Measurements from ENCODE around the gene BBC3.
A peak's percentile ranks its signal among the peaks of the same experiment; 100 is the strongest.

The BBC3 gene

GRCh38 chr19:47241919-47242577, 11.0 kb upstream of the BBC3 start:
- H3K27ac ChIP-seq (ENCODE audit: low read depth, low read length), result no peak overlapping the region
- peaks cover 8% of the 10 kb centered on the region for H3K4me1 ChIP-seq (ENCODE audit: control insufficient read depth, insufficient read depth, low read length, unreplicated experiment)
- no peak overlapping the region for H3K4me3 ChIP-seq (ENCODE audit: low read depth, low read length)
- no peaks in the 10 kb centered on the region for H3K36me3 ChIP-seq (ENCODE audit: insufficient read depth, low read length)
- H2AFZ ChIP-seq (ENCODE audit: low read length, unreplicated experiment), result no peak overlapping the region
- H3K79me2 ChIP-seq (ENCODE audit: control insufficient read depth, insufficient read depth, low read length, unreplicated experiment), result no peaks in the 10 kb centered on the region
- peaks cover 5% of the 10 kb centered on the region; the same call in 1 of the 2 replicates for H3K27me3 ChIP-seq (ENCODE audit: insufficient read depth, low read length)

- Histone ChIP-seq H3K4me3 (ENCODE audit: low read depth, low read length) (no peak overlapping the region), H3K4me1 (ENCODE audit: control insufficient read depth, insufficient read depth, low read length, unreplicated experiment) (peaks cover 8% of the 10 kb centered on the region), H2AFZ (ENCODE audit: low read length, unreplicated experiment) (no peak overlapping the region)
Observed at GRCh38 chr19:47240996-47241918, 10.3 kb upstream of the BBC3 start.

GRCh38 chr19:47240556-47240955, 9.6 kb upstream of the BBC3 start:
- H2AFZ ChIP-seq (ENCODE audit: low read length, unreplicated experiment), result no peak overlapping the region
- H3K4me1 ChIP-seq (ENCODE audit: control insufficient read depth, insufficient read depth, low read length, unreplicated experiment), result peaks cover 8% of the 10 kb centered on the region
- no peaks in the 10 kb centered on the region for H3K36me3 ChIP-seq (ENCODE audit: insufficient read depth, low read length)
- H3K4me3 ChIP-seq (ENCODE audit: low read depth, low read length), result no peak overlapping the region
- H3K79me2 ChIP-seq (ENCODE audit: control insufficient read depth, insufficient read depth, low read length, unreplicated experiment), result no peaks in the 10 kb centered on the region
- no peak overlapping the region for H3K27ac ChIP-seq (ENCODE audit: low read depth, low read length)
- peaks cover 5% of the 10 kb centered on the region; the same call in 1 of the 2 replicates for H3K27me3 ChIP-seq (ENCODE audit: insufficient read depth, low read length)

More at GRCh38 chr19:47240996-47241918, 10.3 kb upstream of the BBC3 start:
- H3K27ac ChIP-seq (ENCODE audit: low read depth, low read length), result no peak overlapping the region
- H3K36me3 ChIP-seq (ENCODE audit: insufficient read depth, low read length), result no peaks in the 10 kb centered on the region
- H3K79me2 ChIP-seq (ENCODE audit: control insufficient read depth, insufficient read depth, low read length, unreplicated experiment), result no peaks in the 10 kb centered on the region
- peaks cover 5% of the 10 kb centered on the region; the same call in 1 of the 2 replicates for H3K27me3 ChIP-seq (ENCODE audit: insufficient read depth, low read length)

GRCh38 chr19:47239610-47240296, 8.8 kb upstream of the BBC3 start:
- no peaks in the 10 kb centered on the region for H3K36me3 ChIP-seq (ENCODE audit: insufficient read depth, low read length)
- peaks cover 8% of the 10 kb centered on the region for H3K4me1 ChIP-seq (ENCODE audit: control insufficient read depth, insufficient read depth, low read length, unreplicated experiment)
- no peak overlapping the region for H3K27ac ChIP-seq (ENCODE audit: low read depth, low read length)
- peak overlapping the region; percentile 51 for H3K4me3 ChIP-seq (ENCODE audit: low read depth, low read length)
- H2AFZ ChIP-seq (ENCODE audit: low read length, unreplicated experiment), result no peak overlapping the region
- no peaks in the 10 kb centered on the region for H3K79me2 ChIP-seq (ENCODE audit: control insufficient read depth, insufficient read depth, low read length, unreplicated experiment)
- peaks cover 5% of the 10 kb centered on the region; the same call in 1 of the 2 replicates for H3K27me3 ChIP-seq (ENCODE audit: insufficient read depth, low read length)

- H3K36me3 ChIP-seq (ENCODE audit: insufficient read depth, low read length), result no peaks in the 10 kb centered on the region
- H3K79me2 ChIP-seq (ENCODE audit: control insufficient read depth, insufficient read depth, low read length, unreplicated experiment), result no peaks in the 10 kb centered on the region
- no peak overlapping the region for H3K27ac ChIP-seq (ENCODE audit: low read depth, low read length)
- peaks cover 8% of the 10 kb centered on the region for H3K4me1 ChIP-seq (ENCODE audit: control insufficient read depth, insufficient read depth, low read length, unreplicated experiment)
- H3K27me3 ChIP-seq (ENCODE audit: insufficient read depth, low read length), result peaks cover 5% of the 10 kb centered on the region; the same call in 1 of the 2 replicates
- no peak overlapping the region for H3K4me3 ChIP-seq (ENCODE audit: low read depth, low read length)
- H2AFZ ChIP-seq (ENCODE audit: low read length, unreplicated experiment), result no peak overlapping the region
Observed at GRCh38 chr19:47239152-47239551, 8.2 kb upstream of the BBC3 start.

GRCh38 chr19:47236072-47236675, 5.2 kb upstream of the BBC3 start:
- Histone ChIP-seq H3K79me2 (ENCODE audit: control insufficient read depth, insufficient read depth, low read length, unreplicated experiment) (no peaks in the 10 kb centered on the region), H3K27me3 (ENCODE audit: insufficient read depth, low read length) (peaks cover 5% of the 10 kb centered on the region; the same call in 1 of the 2 replicates), H3K36me3 (ENCODE audit: insufficient read depth, low read length) (no peaks in the 10 kb centered on the region), H3K27ac (ENCODE audit: low read depth, low read length) (no peak overlapping the region), H2AFZ (ENCODE audit: low read length, unreplicated experiment) (no peak overlapping the region), H3K4me3 (ENCODE audit: low read depth, low read length) (no peak overlapping the region), H3K4me1 (ENCODE audit: control insufficient read depth, insufficient read depth, low read length, unreplicated experiment) (peaks cover 14% of the 10 kb centered on the region)

- H3K27me3 ChIP-seq (ENCODE audit: insufficient read depth, low read length), result no peaks in the 10 kb centered on the region
- H2AFZ ChIP-seq (ENCODE audit: low read length, unreplicated experiment), result no peak overlapping the region
- H3K36me3 ChIP-seq (ENCODE audit: insufficient read depth, low read length), result no peaks in the 10 kb centered on the region
- no peaks in the 10 kb centered on the region for H3K79me2 ChIP-seq (ENCODE audit: control insufficient read depth, insufficient read depth, low read length, unreplicated experiment)
- H3K4me3 ChIP-seq (ENCODE audit: low read depth, low read length), result peak overlapping the region; percentile 80
- H3K4me1 ChIP-seq (ENCODE audit: control insufficient read depth, insufficient read depth, low read length, unreplicated experiment), result peaks cover 11% of the 10 kb centered on the region
- peak overlapping the region; percentile 63 for H3K27ac ChIP-seq (ENCODE audit: low read depth, low read length)
Observed at GRCh38 chr19:47232422-47233211, 1.6 kb upstream of the BBC3 start.

- Histone ChIP-seq H3K4me3 (ENCODE audit: low read depth, low read length) (peak overlapping the region; percentile 80), H3K27ac (ENCODE audit: low read depth, low read length) (peak overlapping the region; percentile 49), H3K27me3 (ENCODE audit: insufficient read depth, low read length) (no peaks in the 10 kb centered on the region), H3K4me1 (ENCODE audit: control insufficient read depth, insufficient read depth, low read length, unreplicated experiment) (peaks cover 18% of the 10 kb centered on the region), H3K79me2 (ENCODE audit: control insufficient read depth, insufficient read depth, low read length, unreplicated experiment) (no peaks in the 10 kb centered on the region), H3K36me3 (ENCODE audit: insufficient read depth, low read length) (no peaks in the 10 kb centered on the region), H2AFZ (ENCODE audit: low read length, unreplicated experiment) (no peak overlapping the region)
Observed at GRCh38 chr19:47231215-47232054, 436 bp upstream of the BBC3 start.

Measured in ACC112 (cell line).